Measurements from ENCODE around the gene RTRAF. TPM values are rescaled to one million over a fixed set of nuclear protein-coding genes. Genes with fewer than 3 reads are reported as not detected.

The RTRAF gene
- total RNA-seq, 1 experiment from 2014 or later, result 350 TPM

DNA sequence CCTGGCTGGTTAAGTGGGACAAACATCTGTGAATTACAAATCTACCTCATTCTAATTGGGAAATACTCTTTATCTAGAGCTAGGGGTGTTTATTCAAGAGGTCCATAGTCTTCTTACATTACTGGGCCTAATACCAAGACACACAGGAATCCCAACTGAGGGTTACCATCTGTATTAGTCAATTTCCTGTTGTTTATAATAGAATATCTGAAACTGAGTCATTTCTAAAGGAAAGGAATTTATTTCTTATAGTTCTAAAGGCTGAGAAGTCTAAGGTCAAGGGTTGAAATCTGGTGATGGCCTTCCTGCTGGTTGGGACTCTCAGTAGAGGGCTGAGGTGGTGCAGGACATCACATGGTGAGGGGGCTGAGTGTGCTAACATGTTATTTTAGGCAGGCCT lies 36.0 kb downstream of the RTRAF start:
- DNase-seq, result no peak
- Mint-ChIP-seq H3K4me3 (no peak overlapping the region), H3K27ac (no peak overlapping the region), H3K36me3 (ENCODE audit: insufficient read depth in 1 of 3, low read depth in 3 of 3) (peaks cover 0 to 2% (median 0%) of the 10 kb centered on the region in 3 experiments; a peak in 3 of 7 replicates), H3K4me1 (peaks cover 19% of the 10 kb centered on the region in 2 experiments), H3K27me3 (ENCODE audit: low read depth) (no peaks in the 10 kb centered on the region), H3K9me3 (peaks cover 0 to 3% of the 10 kb centered on the region in 2 experiments; a peak in 1 of 5 replicates)
- Histone ChIP-seq H4K20me1 (ENCODE audit: control insufficient read depth, insufficient read depth, insufficient read length) (no peaks in the 10 kb centered on the region), H2BK12ac (ENCODE audit: insufficient read length, low read depth, low read length) (no peak overlapping the region), H3K9ac (ENCODE audit: extremely low read depth, insufficient read length, low read length) (no peak overlapping the region), H2BK20ac (ENCODE audit: low read depth, low read length, poor library complexity, severe bottlenecking) (no peak overlapping the region), H3T11ph (ENCODE audit: low read length) (no peak overlapping the region), H2AFZ (ENCODE audit: low read length) (no peak overlapping the region), H3K4me1 (ENCODE audit: insufficient read depth, low read length) (peaks cover 7% of the 10 kb centered on the region; the same call in 1 of the 2 replicates), H3K27ac (ENCODE audit: insufficient read length, low read depth, low read length) (no peak overlapping the region), H3K27me3 (ENCODE audit: insufficient read depth, low read length) (no peaks in the 10 kb centered on the region), H3K23me2 (ENCODE audit: insufficient read length, low read depth, low read length, poor library complexity, severe bottlenecking) (no peaks in the 10 kb centered on the region), H3K18ac (ENCODE audit: insufficient read length, low read depth, low read length) (no peak overlapping the region), H4K91ac (ENCODE audit: insufficient read length, low read depth, low read length) (no peak overlapping the region), H3K56ac (ENCODE audit: insufficient read length, low read depth, low read length) (no peak overlapping the region), H3K79me2 (ENCODE audit: insufficient read depth, low read length) (no peaks in the 10 kb centered on the region), H2BK5ac (ENCODE audit: insufficient read length, low read length) (no peak overlapping the region), H3K9me3 (ENCODE audit: control insufficient read depth, low read depth, low read length) (no peaks in the 10 kb centered on the region), H2BK120ac (ENCODE audit: low read depth, low read length, poor library complexity, severe bottlenecking) (no peak overlapping the region), H2BK15ac (ENCODE audit: low read depth, low read length) (no peak overlapping the region), H4K8ac (replicated peaks; ENCODE audit: insufficient read length, low read depth, low read length) (no peak overlapping the region), H4K5ac (ENCODE audit: insufficient read length, low read depth, low read length) (no peak overlapping the region), H3K14ac (ENCODE audit: insufficient read depth, low read length) (no peak overlapping the region), H2AK5ac (ENCODE audit: insufficient read length, low read length) (no peak overlapping the region), H3K4me2 (ENCODE audit: insufficient read depth, insufficient read length, low read length) (no peak overlapping the region), H3K4ac (ENCODE audit: low read depth, low read length) (no peak overlapping the region), H3K79me1 (ENCODE audit: insufficient read depth, low read depth, low read length, poor library complexity, severe bottlenecking) (no peaks in the 10 kb centered on the region), H3K23ac (ENCODE audit: insufficient read length, low read depth, low read length) (no peak overlapping the region)
- TF ChIP-seq, protein P1, sequence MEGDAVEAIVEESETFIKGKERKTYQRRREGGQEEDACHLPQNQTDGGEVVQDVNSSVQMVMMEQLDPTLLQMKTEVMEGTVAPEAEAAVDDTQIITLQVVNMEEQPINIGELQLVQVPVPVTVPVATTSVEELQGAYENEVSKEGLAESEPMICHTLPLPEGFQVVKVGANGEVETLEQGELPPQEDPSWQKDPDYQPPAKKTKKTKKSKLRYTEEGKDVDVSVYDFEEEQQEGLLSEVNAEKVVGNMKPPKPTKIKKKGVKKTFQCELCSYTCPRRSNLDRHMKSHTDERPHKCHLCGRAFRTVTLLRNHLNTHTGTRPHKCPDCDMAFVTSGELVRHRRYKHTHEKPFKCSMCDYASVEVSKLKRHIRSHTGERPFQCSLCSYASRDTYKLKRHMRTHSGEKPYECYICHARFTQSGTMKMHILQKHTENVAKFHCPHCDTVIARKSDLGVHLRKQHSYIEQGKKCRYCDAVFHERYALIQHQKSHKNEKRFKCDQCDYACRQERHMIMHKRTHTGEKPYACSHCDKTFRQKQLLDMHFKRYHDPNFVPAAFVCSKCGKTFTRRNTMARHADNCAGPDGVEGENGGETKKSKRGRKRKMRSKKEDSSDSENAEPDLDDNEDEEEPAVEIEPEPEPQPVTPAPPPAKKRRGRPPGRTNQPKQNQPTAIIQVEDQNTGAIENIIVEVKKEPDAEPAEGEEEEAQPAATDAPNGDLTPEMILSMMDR (conservative IDR thresholded peaks at IDR 0.05), result no peak
